HEK293T (cell line): ENCODE measurements around the gene SMIM34.

ENCODE experiments used
- ARNT ChIP-seq: fragments of 450-650 bp; IDR thresholded peaks from 2 replicates; pipeline ENCODE4 v1.6.1; 2017; ENCODE audit warnings: mild to moderate bottlenecking
- BHLHE40 ChIP-seq: fragments of 450-650 bp; IDR thresholded peaks from 2 replicates; pipeline ENCODE4 v1.6.1; 2016; ENCODE audit warnings: mild to moderate bottlenecking, moderate library complexity, borderline replicate concordance
- ELF4 ChIP-seq: fragments of 450-650 bp; IDR thresholded peaks from 2 replicates; pipeline ENCODE4 v1.6.1; 2017; ENCODE audit warnings: antibody characterized with exemption
- FOXK2 ChIP-seq: fragments of 450-650 bp; IDR thresholded peaks from 2 replicates; pipeline ENCODE4 v1.6.1; 2016; ENCODE audit warnings: mild to moderate bottlenecking
- FOXM1 ChIP-seq: fragments of 450-650 bp; IDR thresholded peaks from 2 replicates; pipeline ENCODE4 v1.6.1; 2017; ENCODE audit warnings: mild to moderate bottlenecking, borderline replicate concordance
- HDGF ChIP-seq: fragments of 450-650 bp; IDR thresholded peaks from 2 replicates; pipeline ENCODE4 v1.6.1; 2017; ENCODE audit warnings: antibody characterized with exemption, borderline replicate concordance
- L3MBTL2 ChIP-seq: fragments of 450-650 bp; conservative IDR thresholded peaks from 2 replicates; pipeline ENCODE4 v1.6.1; 2016; ENCODE audit warnings: mild to moderate bottlenecking
- LEF1 ChIP-seq: fragments of 450-650 bp; IDR thresholded peaks from 2 replicates; pipeline ENCODE4 v1.6.1; 2017; ENCODE audit warnings: mild to moderate bottlenecking, borderline replicate concordance
- NFRKB ChIP-seq: fragments of 450-650 bp; IDR thresholded peaks from 2 replicates; pipeline ENCODE4 v1.6.1; 2016; ENCODE audit warnings: mild to moderate bottlenecking, moderate library complexity
- SP1 ChIP-seq: fragments of 450-650 bp; IDR thresholded peaks from 2 replicates; pipeline ENCODE4 v1.6.1; 2017
- SUZ12 ChIP-seq: fragments of 450-650 bp; IDR thresholded peaks from 2 replicates; pipeline ENCODE4 v1.6.1; 2016; ENCODE audit warnings: mild to moderate bottlenecking
- TF ChIP-seq, protein P1 (sequence below): fragments of 450-650 bp; IDR thresholded peaks from 2 replicates; pipeline ENCODE4 v1.6.1; 2016

DNA sequence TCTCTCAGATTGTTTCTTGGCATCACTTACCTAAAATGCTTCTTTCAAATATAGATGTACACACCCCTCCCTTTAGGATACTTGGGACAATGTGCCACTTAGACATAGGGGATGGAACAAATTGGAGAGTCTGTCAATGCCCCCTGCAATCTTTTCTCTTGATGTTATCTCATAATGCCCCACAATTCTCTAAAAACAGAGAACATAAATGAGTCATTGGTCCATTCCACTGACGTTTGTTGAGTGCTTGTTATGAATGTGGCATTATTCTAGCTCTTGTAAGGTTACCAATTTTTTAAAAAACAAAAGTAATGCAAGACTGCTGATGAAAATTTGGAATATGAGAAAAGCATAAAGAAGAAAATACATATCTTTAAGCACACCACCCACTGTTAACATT lies 54.0 kb downstream of the SMIM34 start:
- TF ChIP-seq SUZ12 (no peak), BHLHE40 (no peak), L3MBTL2 (no peak), ELF4 (no peak), FOXK2 (no peak), LEF1 (no peak), ARNT (no peak), FOXM1 (no peak), SP1 (no peak), NFRKB (no peak), HDGF (no peak)
- TF ChIP-seq, protein P1, sequence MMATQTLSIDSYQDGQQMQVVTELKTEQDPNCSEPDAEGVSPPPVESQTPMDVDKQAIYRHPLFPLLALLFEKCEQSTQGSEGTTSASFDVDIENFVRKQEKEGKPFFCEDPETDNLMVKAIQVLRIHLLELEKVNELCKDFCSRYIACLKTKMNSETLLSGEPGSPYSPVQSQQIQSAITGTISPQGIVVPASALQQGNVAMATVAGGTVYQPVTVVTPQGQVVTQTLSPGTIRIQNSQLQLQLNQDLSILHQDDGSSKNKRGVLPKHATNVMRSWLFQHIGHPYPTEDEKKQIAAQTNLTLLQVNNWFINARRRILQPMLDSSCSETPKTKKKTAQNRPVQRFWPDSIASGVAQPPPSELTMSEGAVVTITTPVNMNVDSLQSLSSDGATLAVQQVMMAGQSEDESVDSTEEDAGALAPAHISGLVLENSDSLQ = no peak
